DOHH2 (cell line): ENCODE measurements around the gene REST.

ENCODE experiments used
- H3F3A ChIP-seq: fragments of 200-600 bp; sonication (generic), shearing (Covaris generic); 2 replicates; pipeline ENCODE4 v1.6.0; 2016; ENCODE audit warnings: antibody characterized with exemption, mild to moderate bottlenecking; ENCODE audit not compliant: control insufficient read depth, insufficient read depth
- H3K27ac ChIP-seq: fragments of 200-600 bp; sonication (generic); 2 replicates; pipeline ENCODE4 v1.5.1; 2014; ENCODE audit warnings: low read depth, mild to moderate bottlenecking, low read length, moderate library complexity
- H3K27me3 ChIP-seq: fragments of 200-600 bp; sonication (generic); 2 replicates; pipeline ENCODE4 v1.6.1; 2014; ENCODE audit warnings: mild to moderate bottlenecking, low read length, mixed read lengths; ENCODE audit not compliant: control insufficient read depth
- H3K36me3 ChIP-seq: fragments of 200-600 bp; sonication (generic); 2 replicates; pipeline ENCODE4 v1.6.1; 2014; ENCODE audit warnings: mild to moderate bottlenecking, low read length, moderate library complexity, mixed read lengths; ENCODE audit not compliant: control insufficient read depth
- H3K4me1 ChIP-seq: fragments of 200-600 bp; sonication (generic); 2 replicates; pipeline ENCODE4 v1.6.1; 2014; ENCODE audit warnings: mild to moderate bottlenecking, low read length, mixed read lengths; ENCODE audit not compliant: control insufficient read depth
- H3K4me2 ChIP-seq: fragments of 200-600 bp; sonication (generic); 2 replicates; pipeline ENCODE4 v1.6.0; 2014; ENCODE audit warnings: mild to moderate bottlenecking, low read length, moderate library complexity
- H3K4me3 ChIP-seq: fragments of 200-600 bp; sonication (generic); 2 replicates; pipeline ENCODE4 v1.5.1; 2014; ENCODE audit warnings: mild to moderate bottlenecking, low read length, mixed read lengths
- H3K79me2 ChIP-seq: fragments of 200-600 bp; sonication (generic); 2 replicates; pipeline ENCODE4 v1.6.1; 2014; ENCODE audit warnings: mild to moderate bottlenecking, low read length, mixed read lengths; ENCODE audit not compliant: control insufficient read depth
- H3K9me2 ChIP-seq: fragments of 200-600 bp; sonication (generic); replicated peaks from 2 replicates; pipeline ENCODE4 v1.6.1; 2014; ENCODE audit warnings: mild to moderate bottlenecking, low read length, mixed read lengths; ENCODE audit not compliant: control insufficient read depth
- H3K9me3 ChIP-seq: fragments of 200-600 bp; sonication (generic); 2 replicates; pipeline ENCODE4 v1.6.1; 2014; ENCODE audit warnings: antibody characterized with exemption, low read length, mixed read lengths; ENCODE audit not compliant: control insufficient read depth, insufficient read depth
- H4K20me1 ChIP-seq: fragments of 200-600 bp; sonication (generic); 2 replicates; pipeline ENCODE4 v1.6.0; 2014; ENCODE audit warnings: low read depth, mild to moderate bottlenecking, antibody characterized with exemption, low read length, moderate library complexity; ENCODE audit not compliant: control insufficient read depth, insufficient read depth
- CTCF ChIP-seq: fragments of 200-600 bp; sonication (generic); IDR thresholded peaks from one replicate; pipeline ENCODE4 v1.5.1; 2014; ENCODE audit warnings: antibody characterized with exemption, mild to moderate bottlenecking, low read depth, low read length; ENCODE audit not compliant: poor library complexity, severe bottlenecking
- EZH2phosphoT487 ChIP-seq: fragments of 200-600 bp; sonication (generic); IDR thresholded peaks from 2 replicates; pipeline ENCODE4 v1.6.1; 2017; ENCODE audit warnings: borderline replicate concordance, mild to moderate bottlenecking, antibody characterized with exemption, low read length, moderate library complexity, mixed read lengths

Gene REST

GRCh38 chr4:56972389-56972788 lies 64.7 kb downstream of the REST start:
- peaks cover 91% of the 10 kb centered on the region for H3K36me3 ChIP-seq
- peaks cover 12% of the 10 kb centered on the region; the same call in 1 of the 2 replicates for H4K20me1 ChIP-seq
- no peak overlapping the region for H3K27ac ChIP-seq
- TF ChIP-seq EZH2phosphoT487 (no peak), CTCF (no peak)
- H3K4me3 ChIP-seq: no peak overlapping the region
- no peaks in the 10 kb centered on the region for H3K9me3 ChIP-seq
- peaks cover 62% of the 10 kb centered on the region for H3K79me2 ChIP-seq
- peaks cover 16% of the 10 kb centered on the region for H3K4me1 ChIP-seq
- no peaks in the 10 kb centered on the region for H3F3A ChIP-seq
- no peaks in the 10 kb centered on the region for H3K9me2 ChIP-seq
- H3K4me2 ChIP-seq: no peak overlapping the region
- H3K27me3 ChIP-seq: no peaks in the 10 kb centered on the region

GRCh38 chr4:56972809-56973208 lies 65.1 kb downstream of the REST start:
- H3K4me1 ChIP-seq: peaks cover 16% of the 10 kb centered on the region
- no peaks in the 10 kb centered on the region for H3K9me3 ChIP-seq
- peaks cover 87% of the 10 kb centered on the region for H3K36me3 ChIP-seq
- H3K9me2 ChIP-seq: no peaks in the 10 kb centered on the region
- H3K27ac ChIP-seq: no peak overlapping the region
- no peak overlapping the region for H3K4me3 ChIP-seq
- peaks cover 2% of the 10 kb centered on the region for H3F3A ChIP-seq
- peaks cover 63% of the 10 kb centered on the region for H3K79me2 ChIP-seq
- no peaks in the 10 kb centered on the region for H3K27me3 ChIP-seq
- H4K20me1 ChIP-seq: peaks cover 12% of the 10 kb centered on the region; the same call in 1 of the 2 replicates
- TF ChIP-seq CTCF: no peak
- TF ChIP-seq EZH2phosphoT487: no peak
- H3K4me2 ChIP-seq: no peak overlapping the region

GRCh38 chr4:56973336-56973735 lies 65.6 kb downstream of the REST start:
- peaks cover 12% of the 10 kb centered on the region; the same call in 1 of the 2 replicates for H4K20me1 ChIP-seq
- H3K27ac ChIP-seq: no peak overlapping the region
- peaks cover 63% of the 10 kb centered on the region for H3K79me2 ChIP-seq
- peaks cover 5% of the 10 kb centered on the region for H3F3A ChIP-seq
- no peaks in the 10 kb centered on the region for H3K9me2 ChIP-seq
- H3K36me3 ChIP-seq: peaks cover 82% of the 10 kb centered on the region
- no peaks in the 10 kb centered on the region for H3K27me3 ChIP-seq
- H3K9me3 ChIP-seq: no peaks in the 10 kb centered on the region
- TF ChIP-seq EZH2phosphoT487 (no peak), CTCF (no peak)
- H3K4me2 ChIP-seq: 0 out of 2 replicates have a peak overlapping the region, but pooled peaks have one; percentile 99
- H3K4me1 ChIP-seq: peaks cover 16% of the 10 kb centered on the region
- H3K4me3 ChIP-seq: no peak overlapping the region

GRCh38 chr4:56976283-56976836 lies 68.7 kb downstream of the REST start:
- H3K9me3 ChIP-seq: no peaks in the 10 kb centered on the region
- H3K36me3 ChIP-seq: peaks cover 79% of the 10 kb centered on the region
- H3F3A ChIP-seq: peaks cover 7% of the 10 kb centered on the region
- H3K4me1 ChIP-seq: peaks cover 33% of the 10 kb centered on the region
- peak overlapping the region; percentile 94 for H3K4me3 ChIP-seq
- no peaks in the 10 kb centered on the region for H3K27me3 ChIP-seq
- TF ChIP-seq CTCF (no peak), EZH2phosphoT487 (no peak)
- H3K9me2 ChIP-seq: no peaks in the 10 kb centered on the region
- peaks cover 89% of the 10 kb centered on the region for H3K79me2 ChIP-seq
- H3K27ac ChIP-seq: no peak overlapping the region
- H4K20me1 ChIP-seq: peaks cover 28% of the 10 kb centered on the region
- peak overlapping the region; percentile 99 for H3K4me2 ChIP-seq
